HG02885 (cell line): Measurements from ENCODE around the gene OTUD3.
A peak's percentile ranks its signal among the peaks of the same experiment; 100 is the strongest.
"Not testable (repeated sequence)": the region's sequence is repeated elsewhere in the genome, so short reads cannot be mapped to it uniquely, and the experiment has no call there.

Experiments
- ATAC-seq: cut with Tn5 transposase; IDR thresholded peaks from one replicate; pipeline ENCODE4 v1.9.1; 2021; ENCODE audit warnings: mild to moderate bottlenecking; ENCODE audit not compliant: unreplicated experiment, poor library complexity

OTUD3 gene

GRCh38 chr1:19882111-19883071 is at the start of gene OTUD3:
TSS of gene OTUD3 (plus strand) at chr1:19882395. CDS start at chr1:19882514, 119 bp downstream.
- ATAC-seq: peak; percentile 92

GRCh38 chr1:19835578-19835977 is 46.6 kb upstream of the OTUD3 start:
- no peak for ATAC-seq

- ATAC-seq: no peak
These were observed 44.3 kb upstream of the OTUD3 start for GRCh38 chr1:19837866-19838265.

- no peak for ATAC-seq
These were observed 42.0 kb upstream of the OTUD3 start for GRCh38 chr1:19840228-19840627.

DNA sequence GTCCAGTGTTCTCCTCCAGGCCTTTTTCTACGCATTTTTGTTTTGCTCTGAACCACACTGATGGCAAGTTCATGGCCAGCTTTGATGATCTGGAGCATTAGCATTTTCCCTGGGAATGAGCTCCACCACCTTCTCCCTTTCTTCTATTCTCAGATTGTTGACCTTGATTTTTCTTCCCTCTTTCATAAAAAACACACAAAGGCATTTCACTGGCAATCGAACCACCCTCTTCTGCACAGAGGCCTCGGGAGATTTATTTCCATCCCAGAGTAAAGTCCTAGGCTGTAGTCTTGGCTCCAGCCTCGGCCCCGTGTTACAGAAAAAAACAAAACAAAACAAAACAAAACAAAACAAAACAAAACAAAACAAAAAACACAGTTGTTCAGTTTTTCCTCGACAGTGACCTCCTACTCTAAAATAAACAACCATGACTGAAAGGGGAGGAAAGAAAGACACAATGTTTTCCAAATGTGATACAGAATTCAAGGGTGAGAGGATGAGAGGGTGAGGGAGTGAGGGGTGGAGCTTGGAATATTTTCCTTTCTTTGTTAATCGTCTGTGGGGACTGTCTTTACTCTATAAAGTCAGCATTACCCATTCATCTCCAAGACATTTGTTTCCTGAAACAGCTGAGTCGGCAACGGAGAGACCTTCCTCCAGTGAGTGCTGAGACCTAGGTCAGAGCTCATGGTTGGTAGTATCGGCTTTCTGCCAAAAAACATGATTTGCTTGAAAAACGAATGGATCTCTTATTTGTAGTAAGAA is 37.3 kb upstream of the OTUD3 start:
- no peak for ATAC-seq

GRCh38 chr1:19845555-19845954 is 36.6 kb upstream of the OTUD3 start:
- no peak for ATAC-seq

GRCh38 chr1:19846338-19846737 is 35.9 kb upstream of the OTUD3 start:
- ATAC-seq: no peak

DNA sequence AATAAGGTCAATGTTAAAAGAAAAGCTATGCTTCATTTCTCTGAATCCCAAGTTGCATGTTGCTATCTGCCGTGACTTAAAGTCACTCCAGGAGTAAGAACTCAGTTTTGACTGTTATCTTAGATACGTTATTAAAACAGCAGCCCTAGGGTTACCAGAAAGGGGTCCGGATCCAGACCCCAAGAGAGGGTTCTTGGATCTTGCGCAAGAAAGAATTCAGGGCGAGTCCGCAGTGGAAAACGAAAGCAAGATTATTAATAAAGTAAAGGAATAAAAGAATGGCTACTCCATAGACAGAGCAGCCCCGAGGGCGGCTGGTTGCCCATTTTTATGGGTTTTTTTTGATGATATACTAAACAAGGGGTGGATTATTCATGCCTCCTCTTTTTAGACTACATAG is 34.9 kb upstream of the OTUD3 start:
- ATAC-seq: not testable (repeated sequence)

- not testable (repeated sequence) for ATAC-seq
These were observed 32.9 kb upstream of the OTUD3 start for GRCh38 chr1:19849307-19849706.

GRCh38 chr1:19850214-19850613 is 32.0 kb upstream of the OTUD3 start:
- no peak for ATAC-seq

- ATAC-seq: no peak
These were observed 30.2 kb upstream of the OTUD3 start for GRCh38 chr1:19852036-19852435.

GRCh38 chr1:19854866-19855265 is 27.3 kb upstream of the OTUD3 start:
- ATAC-seq: no peak

GRCh38 chr1:19858893-19859292 is 23.3 kb upstream of the OTUD3 start:
- ATAC-seq: no peak

- no peak for ATAC-seq
These were observed 22.3 kb upstream of the OTUD3 start for GRCh38 chr1:19859876-19860275.

- no peak for ATAC-seq
These were observed 21.8 kb upstream of the OTUD3 start for GRCh38 chr1:19860418-19860817.

DNA sequence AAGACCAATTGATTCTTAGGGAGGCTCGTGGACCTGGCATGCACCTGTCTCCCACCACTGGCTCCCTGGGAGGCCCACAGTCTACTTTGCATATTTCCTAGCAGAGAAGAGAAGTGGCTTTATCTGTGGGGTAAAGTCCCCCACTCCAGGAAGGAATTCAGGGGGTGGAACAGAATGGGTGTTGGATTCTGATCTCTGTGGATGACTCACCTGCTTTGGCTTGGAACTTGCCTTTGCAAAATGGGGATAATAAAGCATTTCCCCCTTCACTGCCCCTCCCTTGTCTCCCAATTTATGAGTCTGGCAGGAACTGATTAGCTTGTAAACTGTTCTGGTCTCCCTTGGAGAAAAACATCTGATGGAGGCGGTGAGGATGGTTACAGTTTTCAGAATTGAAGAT is 21.2 kb upstream of the OTUD3 start:
- ATAC-seq: no peak

- no peak for ATAC-seq
These were observed 20.2 kb upstream of the OTUD3 start for GRCh38 chr1:19861842-19862530.

GRCh38 chr1:19862944-19863343 is 19.3 kb upstream of the OTUD3 start:
- ATAC-seq: no peak

GRCh38 chr1:19864570-19865160 is 17.5 kb upstream of the OTUD3 start:
- no peak for ATAC-seq

GRCh38 chr1:19866029-19866428 is 16.2 kb upstream of the OTUD3 start:
- ATAC-seq: no peak
